OCI-LY1 (cell line): ENCODE data around the gene POLE.
"Not testable (repeated sequence)": the region's sequence is repeated elsewhere in the genome, so short reads cannot be mapped to it uniquely, and the experiment has no call there.

ENCODE experiments used
- H2AFZ ChIP-seq: fragments of 200-600 bp; sonication (generic), shearing (Covaris generic); 2 replicates; pipeline ENCODE4 v1.6.0; 2014; ENCODE audit warnings: antibody characterized with exemption, mild to moderate bottlenecking, low read length
- H3F3A ChIP-seq: fragments of 200-600 bp; sonication (generic), shearing (Covaris generic); 2 replicates; pipeline ENCODE4 v1.6.0; 2014; ENCODE audit warnings: mild to moderate bottlenecking, antibody characterized with exemption, low read length, moderate library complexity; ENCODE audit not compliant: insufficient read depth
- H3K27ac ChIP-seq: fragments of 200-600 bp; sonication (generic); 2 replicates; pipeline ENCODE4 v1.5.1; 2014; ENCODE audit warnings: low read length, mixed run types, mild to moderate bottlenecking, low read depth; ENCODE audit not compliant: poor library complexity, severe bottlenecking
- H3K27me3 ChIP-seq: fragments of 200-600 bp; sonication (generic); 2 replicates; pipeline ENCODE4 v1.6.0; 2014; ENCODE audit warnings: antibody characterized with exemption, mild to moderate bottlenecking, low read length, moderate library complexity; ENCODE audit not compliant: insufficient read depth
- H3K36me3 ChIP-seq: fragments of 200-600 bp; sonication (generic); 2 replicates; pipeline ENCODE4 v1.6.1; 2014; ENCODE audit warnings: mild to moderate bottlenecking, antibody characterized with exemption, low read length, moderate library complexity, mixed read lengths; ENCODE audit not compliant: insufficient read depth
- H3K4me1 ChIP-seq: fragments of 200-600 bp; sonication (generic); 2 replicates; pipeline ENCODE4 v1.5.1; 2014; ENCODE audit warnings: mild to moderate bottlenecking, low read length, moderate library complexity; ENCODE audit not compliant: insufficient read depth, severe bottlenecking
- H3K4me2 ChIP-seq: fragments of 200-600 bp; sonication (generic), shearing (Covaris generic); 2 replicates; pipeline ENCODE4 v1.6.1; 2014; ENCODE audit warnings: low read length
- H3K4me3 ChIP-seq: fragments of 200-600 bp; sonication (generic); 2 replicates; pipeline ENCODE4 v1.5.1; 2014; ENCODE audit warnings: low read length, low read depth, mild to moderate bottlenecking, mixed read lengths; ENCODE audit not compliant: poor library complexity, severe bottlenecking
- H3K79me2 ChIP-seq: fragments of 200-600 bp; shearing (Covaris generic); 2 replicates; pipeline ENCODE4 v1.6.1; 2016; ENCODE audit warnings: mixed run types, low read length, mixed read lengths; ENCODE audit not compliant: insufficient read depth
- H3K9ac ChIP-seq: fragments of 200-600 bp; sonication (generic), shearing (Covaris generic); 2 replicates; pipeline ENCODE4 v1.6.1; 2014; ENCODE audit warnings: mild to moderate bottlenecking, low read length, mixed read lengths
- H3K9me2 ChIP-seq: fragments of 200-600 bp; sonication (generic), shearing (Covaris generic); 2 replicates; pipeline ENCODE4 v1.6.1; 2014; ENCODE audit warnings: low read depth, mild to moderate bottlenecking, low read length, mixed read lengths
- H3K9me3 ChIP-seq: fragments of 200-600 bp; shearing (Covaris generic); 2 replicates; pipeline ENCODE4 v1.6.1; 2014; ENCODE audit warnings: low read length, mixed read lengths
- H4K20me1 ChIP-seq: fragments of 200-600 bp; sonication (generic), shearing (Covaris generic); 2 replicates; pipeline ENCODE4 v1.6.0; 2016; ENCODE audit warnings: mild to moderate bottlenecking, low read length; ENCODE audit not compliant: insufficient read depth
- EZH2 ChIP-seq: fragments of 200-600 bp; sonication (generic), shearing (Covaris generic); IDR thresholded peaks from 2 replicates; pipeline ENCODE4 v1.8.0; 2017; ENCODE audit warnings: borderline replicate concordance, mixed run types, mild to moderate bottlenecking, antibody characterized with exemption, low read length, moderate library complexity, mixed read lengths
- TF ChIP-seq, protein P1 (sequence below): fragments of 200-600 bp; sonication (generic), shearing (Covaris generic); IDR thresholded peaks from 2 replicates; pipeline ENCODE4 v1.5.1; 2017; ENCODE audit warnings: mild to moderate bottlenecking, antibody characterized with exemption, low read length, moderate library complexity, mixed read lengths

Gene POLE

DNA sequence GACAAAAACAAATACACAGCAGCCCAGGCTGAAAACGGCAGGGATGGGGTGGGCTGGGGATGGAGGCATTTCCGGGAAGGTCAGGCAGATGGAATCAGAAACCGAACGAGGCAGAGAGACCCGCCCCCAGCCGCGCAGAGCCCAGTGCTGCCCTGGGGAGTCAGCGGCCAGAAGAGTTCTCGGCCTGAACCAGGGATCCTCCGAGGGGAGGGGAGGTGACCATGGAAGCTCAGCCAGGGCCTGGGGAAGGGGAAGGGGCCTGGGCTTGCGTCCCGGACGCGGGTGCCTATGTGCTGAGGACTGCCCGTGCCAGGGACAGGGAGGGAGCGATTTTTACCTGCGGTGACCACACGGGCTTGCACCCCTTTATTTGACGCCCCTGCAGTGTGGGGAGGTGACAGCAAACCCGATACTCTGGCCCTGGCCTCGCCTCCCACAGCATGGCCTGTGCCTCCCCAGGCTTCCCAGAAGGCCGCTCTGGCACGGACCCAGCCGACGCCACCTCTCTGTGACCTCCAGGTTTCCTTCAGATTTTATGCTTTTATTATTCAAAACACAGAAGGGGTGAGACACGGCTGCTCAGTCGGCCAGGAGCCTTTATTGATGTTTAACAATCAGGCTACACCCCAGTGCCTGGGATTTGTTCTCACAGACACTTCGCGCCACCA is 84.4 kb downstream of the POLE start:
- H3K9me3 ChIP-seq = no peaks in the 10 kb centered on the region
- no peak overlapping the region for H3K27ac ChIP-seq
- H3K9ac ChIP-seq = no peak overlapping the region
- no peak overlapping the region for H3K4me2 ChIP-seq
- H2AFZ ChIP-seq = no peak overlapping the region
- H3K9me2 ChIP-seq = no peaks in the 10 kb centered on the region
- TF ChIP-seq, protein P1, sequence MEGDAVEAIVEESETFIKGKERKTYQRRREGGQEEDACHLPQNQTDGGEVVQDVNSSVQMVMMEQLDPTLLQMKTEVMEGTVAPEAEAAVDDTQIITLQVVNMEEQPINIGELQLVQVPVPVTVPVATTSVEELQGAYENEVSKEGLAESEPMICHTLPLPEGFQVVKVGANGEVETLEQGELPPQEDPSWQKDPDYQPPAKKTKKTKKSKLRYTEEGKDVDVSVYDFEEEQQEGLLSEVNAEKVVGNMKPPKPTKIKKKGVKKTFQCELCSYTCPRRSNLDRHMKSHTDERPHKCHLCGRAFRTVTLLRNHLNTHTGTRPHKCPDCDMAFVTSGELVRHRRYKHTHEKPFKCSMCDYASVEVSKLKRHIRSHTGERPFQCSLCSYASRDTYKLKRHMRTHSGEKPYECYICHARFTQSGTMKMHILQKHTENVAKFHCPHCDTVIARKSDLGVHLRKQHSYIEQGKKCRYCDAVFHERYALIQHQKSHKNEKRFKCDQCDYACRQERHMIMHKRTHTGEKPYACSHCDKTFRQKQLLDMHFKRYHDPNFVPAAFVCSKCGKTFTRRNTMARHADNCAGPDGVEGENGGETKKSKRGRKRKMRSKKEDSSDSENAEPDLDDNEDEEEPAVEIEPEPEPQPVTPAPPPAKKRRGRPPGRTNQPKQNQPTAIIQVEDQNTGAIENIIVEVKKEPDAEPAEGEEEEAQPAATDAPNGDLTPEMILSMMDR = no peak
- TF ChIP-seq EZH2 = no peak
- no peaks in the 10 kb centered on the region for H3K4me1 ChIP-seq
- H3K36me3 ChIP-seq = no peaks in the 10 kb centered on the region
- no peak overlapping the region for H3K4me3 ChIP-seq
- no peaks in the 10 kb centered on the region; the same call in none of the 2 replicates for H3K27me3 ChIP-seq
- no peaks in the 10 kb centered on the region for H3K79me2 ChIP-seq
- H4K20me1 ChIP-seq = no peaks in the 10 kb centered on the region
- H3F3A ChIP-seq = no peaks in the 10 kb centered on the region

DNA sequence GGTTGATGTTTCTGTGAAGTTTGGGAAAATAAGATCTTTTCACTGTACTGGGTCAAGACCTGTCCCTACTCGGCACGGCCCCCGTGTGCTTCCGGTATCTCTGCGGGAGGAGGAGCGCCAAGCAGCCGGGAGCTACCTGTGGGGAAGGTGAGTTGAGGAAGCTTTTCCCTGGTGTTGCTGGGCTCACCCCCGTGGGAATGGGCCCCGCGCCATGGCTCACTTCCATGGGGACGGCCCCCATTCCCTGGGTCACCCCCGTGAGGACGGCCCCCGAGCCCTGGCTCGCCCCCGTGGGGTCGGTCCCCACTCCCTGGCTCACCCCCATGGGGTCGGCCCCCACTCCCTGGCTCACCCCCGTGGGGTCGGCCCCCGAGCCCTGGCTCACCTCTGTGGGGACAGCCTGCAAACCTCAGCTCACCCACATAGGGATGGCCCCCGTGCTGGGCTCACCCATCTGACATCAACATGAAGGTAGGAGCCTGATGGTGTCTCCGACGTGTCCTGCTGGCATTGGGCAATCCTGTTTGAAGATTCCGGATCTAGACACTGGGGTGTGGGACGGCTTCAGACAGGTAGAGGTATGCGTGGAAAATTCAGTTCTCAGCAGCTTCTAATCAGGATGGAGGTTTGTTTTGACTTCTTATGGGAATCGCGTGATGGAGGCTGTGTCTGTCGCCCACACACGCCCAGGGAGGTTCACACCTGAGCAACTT is 85.8 kb downstream of the POLE start:
- peaks cover 5% of the 10 kb centered on the region for H3K4me1 ChIP-seq
- no peaks in the 10 kb centered on the region for H3K36me3 ChIP-seq
- H3K27ac ChIP-seq = no peak overlapping the region
- H3F3A ChIP-seq = no peaks in the 10 kb centered on the region
- no peaks in the 10 kb centered on the region for H3K9me3 ChIP-seq
- no peak overlapping the region for H2AFZ ChIP-seq
- no peak overlapping the region for H3K9ac ChIP-seq
- H4K20me1 ChIP-seq = no peaks in the 10 kb centered on the region
- H3K79me2 ChIP-seq = no peaks in the 10 kb centered on the region
- TF ChIP-seq, protein P1 = no peak
- no peak for TF ChIP-seq EZH2
- no peak overlapping the region for H3K4me3 ChIP-seq
- H3K27me3 ChIP-seq = no peaks in the 10 kb centered on the region; the same call in none of the 2 replicates
- no peaks in the 10 kb centered on the region for H3K9me2 ChIP-seq
- no peak overlapping the region; the same call in 1 of the 2 replicates for H3K4me2 ChIP-seq

DNA sequence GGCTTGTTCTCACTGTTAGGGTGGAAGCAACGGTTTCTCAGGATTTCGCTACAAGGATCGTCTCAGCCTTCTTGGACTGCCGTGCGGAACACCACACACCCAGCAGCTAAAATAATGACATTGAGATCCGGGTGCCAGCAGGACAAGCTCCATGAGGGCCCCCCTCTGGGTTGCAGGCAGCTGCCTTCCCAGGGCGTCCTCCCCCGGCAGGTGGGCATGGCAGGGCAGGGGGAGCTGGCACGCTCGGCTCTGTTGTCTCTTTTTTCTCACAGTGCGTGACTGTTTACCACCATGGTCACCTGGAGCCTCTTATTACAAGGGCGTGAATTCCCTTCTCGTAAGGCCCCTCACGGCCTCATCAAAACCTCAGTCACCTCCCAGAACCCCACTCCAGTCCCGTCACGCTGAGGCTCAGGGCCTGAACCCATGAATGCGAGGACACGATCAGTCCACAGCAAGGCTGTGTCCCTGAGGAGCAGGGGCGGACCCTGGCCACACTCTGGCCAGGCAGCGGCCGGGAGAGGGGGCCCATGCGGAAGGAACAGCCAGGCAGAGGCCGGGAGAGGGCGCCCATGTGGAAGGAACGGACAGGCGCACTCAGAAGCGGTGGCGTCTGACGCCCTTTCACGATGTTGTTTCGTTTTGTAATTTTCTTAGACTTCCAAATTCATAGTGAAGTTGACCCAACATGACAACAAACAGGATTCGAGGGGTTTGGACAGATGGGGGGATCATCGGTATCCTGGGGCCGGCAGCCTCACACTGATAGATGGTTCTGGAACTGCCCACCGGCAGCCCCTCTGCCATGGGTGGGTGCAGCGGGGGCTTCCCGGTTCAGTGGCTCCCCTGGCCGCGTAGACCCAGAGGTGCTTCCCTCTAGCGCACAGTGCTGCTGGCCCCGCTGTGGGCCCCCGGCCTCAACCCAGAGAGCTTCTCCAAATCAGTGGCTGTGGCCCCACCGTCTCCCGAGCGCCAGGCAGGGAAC is 86.8 kb downstream of the POLE start:
- no peaks in the 10 kb centered on the region for H3K9me2 ChIP-seq
- no peak overlapping the region for H2AFZ ChIP-seq
- H3K9me3 ChIP-seq = no peaks in the 10 kb centered on the region
- H3K9ac ChIP-seq = no peak overlapping the region
- H3K27ac ChIP-seq = no peak overlapping the region
- peak overlapping the region; percentile 25 for H3K4me3 ChIP-seq
- H3K4me2 ChIP-seq = peak overlapping the region; percentile 9
- H3K4me1 ChIP-seq = peaks cover 5% of the 10 kb centered on the region
- TF ChIP-seq, protein P1 = peak; percentile 46; the same call in 1 of the 2 replicates
- TF ChIP-seq EZH2 = no peak
- no peaks in the 10 kb centered on the region for H3K36me3 ChIP-seq
- no peaks in the 10 kb centered on the region for H3F3A ChIP-seq
- H4K20me1 ChIP-seq = no peaks in the 10 kb centered on the region
- H3K27me3 ChIP-seq = no peaks in the 10 kb centered on the region; the same call in none of the 2 replicates
- no peaks in the 10 kb centered on the region for H3K79me2 ChIP-seq

DNA sequence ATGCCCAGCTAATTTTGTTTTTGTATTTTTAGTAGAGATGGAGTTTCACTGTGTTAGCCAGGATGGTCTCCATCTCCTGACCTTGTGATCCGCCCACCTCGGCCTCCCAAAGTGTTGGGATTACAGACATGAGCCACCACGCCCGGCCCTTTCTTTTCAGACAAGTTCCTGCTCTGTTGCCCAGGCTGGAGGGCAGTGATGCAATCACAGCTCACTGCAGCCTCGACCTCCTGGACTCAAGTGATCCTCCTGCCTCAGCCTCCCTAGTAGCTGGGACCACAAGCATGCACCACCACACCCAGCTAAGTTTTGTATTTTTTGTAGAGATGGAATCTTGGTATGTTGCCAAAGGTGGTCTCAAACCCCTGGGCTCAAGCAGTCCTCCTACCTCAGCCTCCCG is 87.6 kb downstream of the POLE start:
- not testable (repeated sequence) for H3K4me1 ChIP-seq, H3K36me3 ChIP-seq, H3K9me2 ChIP-seq, H3K27ac ChIP-seq, H4K20me1 ChIP-seq, H3K79me2 ChIP-seq, H3K27me3 ChIP-seq, H3K4me2 ChIP-seq, H2AFZ ChIP-seq, H3F3A ChIP-seq, H3K9ac ChIP-seq, H3K4me3 ChIP-seq, H3K9me3 ChIP-seq
